Fibroblast of pulmonary artery (primary cell): ENCODE measurements around the gene SMURF1.

ENCODE experiments used
- DNase-seq: peaks from one replicate; pipeline ENCODE4 v3.0.0-alpha.2; 2010; ENCODE audit warnings: low read depth
- H3K4me3 ChIP-seq: replicated peaks from 2 replicates; pipeline ENCODE4 v1.5.1; 2011; ENCODE audit warnings: low read depth, mild to moderate bottlenecking, control low read depth, low read length, moderate library complexity
- CTCF ChIP-seq: IDR thresholded peaks from 2 replicates; pipeline ENCODE4 v1.5.1; 2011; ENCODE audit warnings: mild to moderate bottlenecking, control low read depth, low read length, inconsistent platforms; ENCODE audit errors: missing control alignments

The SMURF1 gene

GRCh38 chr7:99002148-99002826 lies 141.6 kb downstream of the SMURF1 start:
- DNase-seq: no peak
- H3K4me3 ChIP-seq: no peak overlapping the region
- TF ChIP-seq CTCF: no peak

- no peak for DNase-seq
- TF ChIP-seq CTCF: no peak
- H3K4me3 ChIP-seq: no peak overlapping the region
Observed at GRCh38 chr7:99001482-99002147, 142.3 kb downstream of the SMURF1 start.

GRCh38 chr7:99000904-99001465 lies 142.9 kb downstream of the SMURF1 start:
- DNase-seq: no peak
- no peak for TF ChIP-seq CTCF
- H3K4me3 ChIP-seq: no peak overlapping the region

GRCh38 chr7:99000196-99000903 lies 143.6 kb downstream of the SMURF1 start:
- TF ChIP-seq CTCF: no peak
- H3K4me3 ChIP-seq: no peak overlapping the region
- DNase-seq: no peak

GRCh38 chr7:98998821-98999725 lies 144.8 kb downstream of the SMURF1 start:
- DNase-seq: no peak
- no peak for TF ChIP-seq CTCF
- H3K4me3 ChIP-seq: no peak overlapping the region

- no peak for TF ChIP-seq CTCF
- no peak for DNase-seq
- no peak overlapping the region for H3K4me3 ChIP-seq
Observed at GRCh38 chr7:98997846-98998245, 146.1 kb downstream of the SMURF1 start.
